HG02610 (cell line): ENCODE measurements around the gene SLC39A5.
"Not testable (repeated sequence)": the region's sequence is repeated elsewhere in the genome, so short reads cannot be mapped to it uniquely, and the experiment has no call there.

Experiments
- ATAC-seq: cut with Tn5 transposase; IDR thresholded peaks from one replicate; pipeline ENCODE4 v1.9.1; 2021; ENCODE audit warnings: mild to moderate bottlenecking, moderate library complexity; ENCODE audit not compliant: unreplicated experiment

The SLC39A5 gene

DNA sequence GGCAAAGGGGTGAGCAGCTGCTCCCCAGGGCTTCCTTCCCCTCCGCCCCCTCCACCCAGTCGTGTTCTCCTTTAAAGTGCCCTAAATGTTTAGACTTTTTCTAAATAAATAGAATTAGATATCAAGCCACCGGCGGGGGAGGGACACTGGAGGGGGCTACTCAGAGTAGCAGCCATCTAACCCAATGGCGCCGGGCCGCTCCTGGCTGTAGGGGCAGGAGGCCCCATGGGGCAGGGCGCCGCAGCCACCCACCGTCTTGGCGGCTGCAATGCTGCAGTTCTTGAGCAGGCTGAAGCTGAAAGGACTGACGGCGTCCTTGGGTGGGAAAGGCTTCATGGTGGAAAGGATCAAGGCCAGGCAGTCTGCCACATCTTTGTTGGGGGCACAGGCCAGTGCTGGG lies 13.1 kb downstream of the SLC39A5 start:
- no peak for ATAC-seq

GRCh38 chr12:56243731-56244181 lies 13.9 kb downstream of the SLC39A5 start:
- ATAC-seq, result no peak

DNA sequence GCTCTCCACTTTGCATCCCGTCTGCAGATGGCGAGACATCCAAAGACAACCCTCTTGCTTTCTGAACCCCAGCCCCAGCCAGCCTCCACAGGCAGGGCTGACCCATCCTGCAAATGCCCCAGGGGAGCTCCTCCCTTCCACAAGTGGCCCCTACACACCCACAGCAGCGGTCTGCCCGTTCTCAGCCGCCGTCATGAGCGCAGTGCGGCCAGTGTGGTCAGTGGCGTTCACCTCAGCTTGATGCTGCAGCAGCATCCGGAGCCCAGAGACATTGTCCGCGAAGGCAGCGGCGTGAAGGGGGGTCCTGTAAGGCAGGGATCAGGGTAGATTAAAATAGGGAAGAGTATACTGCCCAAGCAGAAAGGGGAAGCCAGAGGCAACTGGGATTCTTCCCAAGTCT lies 14.6 kb downstream of the SLC39A5 start:
- no peak for ATAC-seq

- ATAC-seq, result no peak
These were observed 18.1 kb downstream of the SLC39A5 start for GRCh38 chr12:56247923-56248322.

- ATAC-seq, result no peak
These were observed 18.9 kb downstream of the SLC39A5 start for GRCh38 chr12:56248711-56249110.

DNA sequence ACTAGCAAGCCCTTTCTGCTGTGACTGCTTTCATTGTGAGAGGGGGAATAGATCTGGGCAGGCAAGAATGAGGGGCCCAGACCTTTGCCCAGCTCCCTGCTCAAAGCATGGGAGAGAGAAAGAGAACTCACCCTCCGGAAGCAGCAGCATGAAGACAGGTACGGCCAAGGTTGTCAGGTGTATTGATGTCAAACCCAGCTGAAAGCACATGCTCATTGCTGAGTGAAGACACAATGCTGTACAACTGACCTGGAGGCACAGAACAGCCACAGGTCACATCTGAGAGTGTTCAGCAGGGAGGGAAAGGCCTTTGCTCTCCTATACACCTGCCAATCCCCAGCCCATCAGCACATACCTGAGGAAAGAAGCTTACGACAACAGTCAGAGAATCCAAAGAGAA lies 22.8 kb downstream of the SLC39A5 start:
- no peak for ATAC-seq

GRCh38 chr12:56253091-56253490 lies 23.2 kb downstream of the SLC39A5 start:
- no peak for ATAC-seq

- no peak for ATAC-seq
These were observed 25.8 kb downstream of the SLC39A5 start for GRCh38 chr12:56255671-56256070.

GRCh38 chr12:56256326-56256960 lies 26.6 kb downstream of the SLC39A5 start:
- ATAC-seq, result no peak

DNA sequence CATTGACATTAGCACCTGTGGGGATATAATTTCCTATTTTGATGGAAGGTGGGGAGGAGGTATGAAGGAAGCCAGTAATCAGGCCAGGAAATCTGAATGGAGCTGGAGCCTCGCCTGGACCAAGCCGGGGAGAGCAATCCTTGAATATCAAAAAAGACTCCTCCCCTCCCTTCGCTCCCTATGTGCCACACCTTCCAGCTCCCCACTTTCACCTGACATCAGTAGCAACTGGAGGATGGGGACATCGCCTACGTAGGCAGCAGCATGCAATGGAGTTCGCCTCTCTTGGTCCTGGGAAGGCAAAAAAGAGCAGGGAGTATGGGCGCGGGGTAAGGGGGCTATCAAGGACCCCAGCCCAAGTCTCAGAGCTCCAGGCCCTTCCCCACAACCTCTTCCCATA lies 27.2 kb downstream of the SLC39A5 start:
- no peak for ATAC-seq

DNA sequence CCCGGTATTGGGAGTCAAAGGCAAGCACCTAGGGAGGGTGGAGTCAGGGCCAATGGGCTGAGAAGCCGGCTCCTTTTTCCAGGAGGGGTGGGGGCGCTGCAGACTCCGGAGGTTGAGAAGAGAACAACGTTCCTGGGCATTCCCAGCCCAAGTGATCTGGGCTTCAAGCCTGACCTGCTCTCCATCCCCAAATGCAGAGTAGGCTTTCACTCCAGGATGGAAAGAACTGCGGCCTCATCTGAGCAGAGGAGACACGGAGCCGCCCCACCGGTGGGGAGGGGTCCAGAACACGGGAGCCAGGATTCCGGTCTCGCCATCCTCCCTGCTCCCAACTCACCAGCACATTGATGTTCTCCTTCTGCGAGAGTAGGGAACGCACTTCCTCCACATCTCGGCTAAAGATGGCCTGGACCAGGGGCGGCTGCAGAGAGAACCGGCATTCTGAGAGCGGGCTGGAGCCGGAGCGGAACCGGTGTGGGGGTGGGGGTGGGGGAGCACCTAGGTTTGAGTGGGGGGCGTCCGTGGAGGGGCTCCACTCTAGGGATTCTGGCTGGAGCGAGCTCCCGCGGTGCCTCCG lies 27.7 kb downstream of the SLC39A5 start:
- ATAC-seq, result peak; percentile 5

DNA sequence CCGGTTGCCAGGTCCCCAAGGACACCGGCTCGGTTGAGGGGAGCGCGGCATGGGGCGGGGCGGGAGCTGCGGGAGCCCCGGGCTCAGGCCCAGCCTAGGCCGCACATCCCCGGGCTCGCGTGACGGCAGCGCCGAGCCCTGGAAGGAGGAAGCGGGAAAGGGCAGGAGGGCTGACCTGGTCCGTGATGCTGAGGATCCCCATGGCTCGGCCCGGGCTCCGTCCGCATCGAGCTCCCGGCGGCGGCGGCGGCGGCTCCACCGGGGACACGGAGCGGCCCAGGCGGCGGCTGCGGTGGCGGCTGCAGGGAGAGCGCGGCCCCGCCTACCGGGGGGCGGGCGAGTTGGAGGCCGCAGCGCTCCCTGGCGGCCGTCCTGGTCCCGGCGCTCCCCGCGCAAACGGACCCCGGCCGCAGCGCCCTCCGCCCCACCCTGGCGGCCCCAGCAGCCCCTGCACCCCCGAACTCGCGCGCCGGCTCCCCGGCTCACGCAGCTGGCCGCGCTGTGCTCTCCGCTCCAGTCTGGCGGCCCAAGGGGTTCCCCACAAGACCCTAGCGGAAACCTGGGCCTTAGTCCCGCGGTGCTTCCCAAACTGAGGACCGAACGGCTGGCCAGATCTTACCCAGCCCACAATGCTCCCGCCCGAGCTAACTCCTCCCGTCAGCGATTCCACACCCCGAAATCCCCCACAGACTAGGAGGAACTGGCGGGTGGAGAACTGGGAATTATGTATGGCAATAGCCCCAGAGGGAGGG lies 28.4 kb downstream of the SLC39A5 start, which contains the start of gene ANKRD52:
TSS of gene ANKRD52 (minus strand) at position 317 of the 752 bp plus-strand sequence. CDS start at position 202, 115 bp downstream.
- peak; percentile 89 for ATAC-seq

GRCh38 chr12:56258820-56259183 lies 29.0 kb downstream of the SLC39A5 start:
- no peak for ATAC-seq

GRCh38 chr12:56260380-56260779 lies 30.5 kb downstream of the SLC39A5 start:
- ATAC-seq, result no peak

DNA sequence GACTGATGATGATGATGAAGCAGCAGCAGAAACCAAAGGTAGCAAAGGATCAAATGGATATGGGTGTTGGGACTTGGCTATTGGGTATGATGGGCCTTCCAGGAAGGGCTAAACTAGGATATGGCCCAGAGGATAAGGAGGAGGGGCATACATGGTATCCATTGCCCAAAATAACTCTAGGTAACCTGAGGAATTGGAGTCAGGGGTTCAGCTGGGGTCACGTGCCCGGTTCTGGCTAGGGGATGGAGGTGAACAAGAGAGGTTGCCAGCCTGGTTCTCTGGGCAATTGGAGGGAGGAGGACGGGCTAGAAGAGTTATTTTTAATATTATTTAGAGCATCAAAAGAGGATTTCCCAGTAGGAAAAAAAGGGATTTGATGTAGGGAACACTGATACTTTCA lies 31.1 kb downstream of the SLC39A5 start:
- no peak for ATAC-seq

DNA sequence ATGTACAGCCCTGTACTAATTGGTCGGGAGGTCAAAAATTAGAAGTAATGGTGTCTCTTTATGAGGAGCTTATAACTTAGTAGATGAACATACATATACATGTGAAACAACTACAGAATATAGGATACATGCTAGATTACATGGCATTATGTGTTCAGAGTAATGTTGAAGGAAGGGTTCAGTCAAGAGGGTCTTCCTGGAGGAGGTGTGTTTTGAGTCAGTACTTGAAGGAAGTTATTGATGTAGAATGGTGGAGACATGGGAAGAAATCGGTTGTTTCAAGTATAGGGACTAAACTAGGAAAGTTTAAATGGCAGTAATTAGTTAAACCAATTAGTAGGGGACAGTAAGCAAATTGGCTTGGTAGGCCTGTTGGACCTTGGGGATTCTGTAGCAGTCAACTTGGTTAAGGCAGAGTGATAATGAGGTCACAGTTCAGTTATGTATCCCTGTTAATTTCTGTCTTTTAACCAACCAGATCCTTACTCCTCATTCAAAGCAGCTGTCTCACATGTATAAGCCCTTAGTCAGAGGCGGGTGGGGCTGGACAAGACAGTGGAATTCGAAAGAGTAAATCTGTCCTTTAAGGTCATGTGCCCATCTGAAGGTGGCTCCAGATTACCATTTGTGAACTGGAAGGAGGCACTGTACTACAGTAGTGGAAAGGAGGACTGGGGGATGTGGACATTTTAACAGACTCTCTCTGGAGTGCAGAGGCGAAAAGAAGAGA lies 31.8 kb downstream of the SLC39A5 start:
- no peak for ATAC-seq

DNA sequence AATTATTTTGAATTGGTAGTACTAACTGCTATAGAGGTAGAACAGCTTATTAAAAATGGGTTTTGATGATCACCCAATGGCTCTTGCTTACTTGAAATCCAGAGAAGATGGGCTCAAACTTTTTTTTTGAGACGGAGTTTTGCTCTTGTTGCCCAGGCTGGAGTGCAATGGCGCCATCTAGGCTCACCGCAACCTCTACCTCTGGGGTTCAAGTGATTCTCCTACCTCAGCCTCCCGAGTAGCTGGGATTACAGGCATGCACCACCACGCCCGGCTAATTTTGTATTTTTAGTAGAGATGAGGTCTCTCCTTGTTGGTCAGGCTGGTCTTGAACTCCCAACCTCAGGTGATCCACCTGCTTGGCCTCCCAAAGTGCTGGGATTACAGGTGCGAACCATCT lies 33.1 kb downstream of the SLC39A5 start:
- not testable (repeated sequence) for ATAC-seq

GRCh38 chr12:56266068-56266692 lies 36.3 kb downstream of the SLC39A5 start:
- ATAC-seq, result not testable (repeated sequence)

DNA sequence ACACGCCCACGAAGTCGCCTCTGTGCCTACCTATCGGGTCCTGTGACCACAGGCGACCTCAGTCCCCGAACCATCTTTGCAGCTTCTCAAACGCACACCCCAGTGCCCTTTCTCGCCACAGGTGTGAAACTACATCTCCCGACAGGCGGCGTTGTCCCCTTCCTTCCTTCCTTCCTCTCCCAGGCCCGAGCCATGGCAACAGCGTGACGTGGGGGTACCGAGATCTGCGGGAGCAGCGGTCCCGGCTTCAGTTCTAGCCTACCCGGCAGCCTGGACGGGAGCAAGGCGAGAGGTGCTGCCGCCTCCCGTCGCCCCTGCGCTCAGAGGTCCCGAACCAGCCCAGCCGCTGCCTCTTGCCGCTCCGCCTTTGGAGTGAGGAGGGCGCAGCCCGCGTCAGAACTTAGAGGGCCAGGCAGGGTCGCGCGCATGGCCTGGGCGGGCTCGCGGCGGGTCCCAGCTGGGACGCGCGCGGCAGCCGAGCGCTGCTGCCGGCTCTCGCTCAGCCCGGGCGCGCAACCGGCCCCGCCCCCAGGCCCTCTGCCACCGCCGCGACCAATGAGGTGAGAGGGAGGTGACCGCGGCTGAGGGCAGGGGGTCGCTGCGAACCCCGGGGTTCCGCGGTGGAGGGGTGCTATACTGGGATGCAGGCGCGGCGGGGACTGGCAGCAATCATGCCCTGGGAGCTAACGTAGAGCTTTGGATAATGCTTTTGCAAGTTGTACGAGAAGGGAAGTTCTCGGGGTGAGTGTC lies 37.0 kb downstream of the SLC39A5 start, which contains the start of gene COQ10A:
TSS of gene COQ10A (plus strand) at position 250 of the 750 bp plus-strand sequence. CDS start at position 427, 177 bp downstream.
- ATAC-seq, result peak; percentile 91

DNA sequence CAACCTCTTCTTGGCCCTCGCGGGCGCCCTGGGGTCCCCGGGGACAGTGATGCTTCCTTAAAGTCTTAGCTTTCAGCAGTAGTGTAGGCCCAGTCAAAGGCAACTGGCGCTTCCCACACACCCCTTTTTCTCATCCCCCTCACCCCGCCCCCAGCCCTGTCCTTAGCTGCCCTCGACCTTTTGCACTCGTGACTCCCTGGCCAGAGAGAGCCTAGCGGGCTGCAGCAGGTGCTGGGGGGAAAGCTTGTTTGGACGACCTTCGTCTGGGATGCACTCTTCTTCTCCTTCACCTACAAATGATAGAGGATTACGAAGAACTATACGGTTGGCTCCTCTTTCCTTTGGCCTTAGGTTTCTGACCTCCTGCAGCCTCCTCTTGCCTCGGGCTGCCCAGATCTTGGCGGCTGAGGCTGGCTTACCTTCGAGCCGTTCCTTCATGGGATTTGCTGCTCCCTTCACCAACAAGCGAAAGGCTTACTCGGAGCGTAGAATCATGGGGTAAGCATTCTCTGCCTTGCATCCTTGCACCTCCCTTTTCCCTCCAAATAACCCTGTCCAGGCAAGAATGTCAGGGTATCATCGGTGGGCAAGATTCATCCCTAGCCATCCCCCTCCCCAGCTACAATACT lies 37.7 kb downstream of the SLC39A5 start:
- no peak for ATAC-seq
